GM23338 (cell line): Measurements from ENCODE around the gene AMFR. TPM values are rescaled to one million over a fixed set of nuclear protein-coding genes. Genes with fewer than 3 reads are reported as not detected.

Experiments used
- ATAC-seq: fragments of 200-7000 bp; cut with Tn5 transposase; 3 replicates; pipeline ENCODE4 v1.9.1; 2020
- DNase-seq: peaks from one replicate; pipeline ENCODE4 v3.0.0-alpha.2; 2015; ENCODE audit warnings: low spot score
- H2AFZ ChIP-seq: fragments of 200-600 bp; sonication (generic); 2 replicates; pipeline ENCODE4 v1.8.0; 2016; ENCODE audit warnings: antibody characterized with exemption, mild to moderate bottlenecking, moderate library complexity
- H3F3A ChIP-seq: fragments of 200-600 bp; sonication (generic); replicated peaks from 2 replicates; pipeline ENCODE4 v1.8.0; 2017; ENCODE audit warnings: antibody characterized with exemption, mixed run types, low read depth
- H3K27ac ChIP-seq: fragments of 200-600 bp; sonication (generic); 2 replicates; pipeline ENCODE4 v1.6.1; 2016; ENCODE audit warnings: low read depth
- H3K27me3 ChIP-seq: fragments of 200-600 bp; sonication (generic); 2 replicates; pipeline ENCODE4 v1.8.0; 2016; ENCODE audit warnings: mild to moderate bottlenecking, mixed run types, moderate library complexity; ENCODE audit not compliant: insufficient read depth
- H3K36me3 ChIP-seq: fragments of 200-600 bp; sonication (generic); 2 replicates; pipeline ENCODE4 v1.8.0; 2016; ENCODE audit warnings: mild to moderate bottlenecking; ENCODE audit not compliant: insufficient read depth
- H3K4me1 ChIP-seq: fragments of 200-600 bp; sonication (generic); 2 replicates; pipeline ENCODE4 v1.8.0; 2016; ENCODE audit warnings: mild to moderate bottlenecking, moderate library complexity; ENCODE audit not compliant: insufficient read depth
- H3K4me2 ChIP-seq: fragments of 200-600 bp; sonication (generic); 2 replicates; pipeline ENCODE4 v1.7.1; 2017; ENCODE audit warnings: mixed run types
- H3K4me3 ChIP-seq: fragments of 200-600 bp; sonication (generic); 2 replicates; pipeline ENCODE4 v1.6.1; 2016; ENCODE audit warnings: mixed run types
- H3K79me2 ChIP-seq: fragments of 200-600 bp; sonication (generic); replicated peaks from 2 replicates; pipeline ENCODE4 v1.8.0; 2017; ENCODE audit warnings: mild to moderate bottlenecking; ENCODE audit not compliant: insufficient read depth
- H3K9me2 ChIP-seq: fragments of 200-600 bp; sonication (generic); 2 replicates; pipeline ENCODE4 v1.8.0; 2017; ENCODE audit not compliant: insufficient read depth
- H4K20me1 ChIP-seq: fragments of 200-600 bp; sonication (generic); replicated peaks from 2 replicates; pipeline ENCODE4 v1.8.0; 2017; ENCODE audit warnings: mild to moderate bottlenecking; ENCODE audit not compliant: insufficient read depth
- H3K27ac Mint-ChIP-seq: 2 replicates; pipeline ENCODE4 v1.8.0; 2020; ENCODE audit warnings: inconsistent platforms, mild to moderate bottlenecking, moderate library complexity, mixed read lengths
- H3K27me3 Mint-ChIP-seq: 3 replicates; pipeline ENCODE4 v1.8.0; 2022; ENCODE audit warnings: low read depth, mild to moderate bottlenecking, moderate library complexity, mixed read lengths, inconsistent platforms; ENCODE audit not compliant: insufficient read depth, poor library complexity
- H3K36me3 Mint-ChIP-seq: 3 replicates; pipeline ENCODE4 v1.8.0; 2021; ENCODE audit warnings: low read depth, mild to moderate bottlenecking, inconsistent platforms, moderate library complexity, mixed read lengths
- H3K4me1 Mint-ChIP-seq: 3 replicates; pipeline ENCODE4 v1.8.0; 2020; ENCODE audit warnings: mild to moderate bottlenecking, inconsistent platforms, mixed read lengths
- H3K4me3 Mint-ChIP-seq: 3 replicates; pipeline ENCODE4 v1.8.0; 2021; ENCODE audit warnings: moderate library complexity, mild to moderate bottlenecking, inconsistent platforms, mixed read lengths
- H3K9me3 Mint-ChIP-seq: 3 replicates; pipeline ENCODE4 v1.8.0; 2020; ENCODE audit warnings: moderate library complexity, mild to moderate bottlenecking, inconsistent platforms, mixed read lengths
- CREB1 ChIP-seq: fragments of 250-450 bp; sonication (Bioruptor Pico); IDR thresholded peaks from 2 replicates; pipeline ENCODE4 v1.5.0; 2020; ENCODE audit warnings: low read depth, mild to moderate bottlenecking, moderate library complexity
- CTCF ChIP-seq, 2 experiments: fragments of 200-600 bp in 1 of 2; sonication (generic) in 1 of 2; conservative IDR thresholded peaks; 2 replicates each; pipeline versions ENCODE4 v1.5.1 to v1.6.1; 2016 to 2017; ENCODE audit warnings: antibody characterized with exemption in 2 of 2, low read depth in 2 of 2, mild to moderate bottlenecking in 2 of 2, moderate library complexity in 1 of 2
- EZH2 ChIP-seq: fragments of 200-600 bp; sonication (generic); IDR thresholded peaks from one replicate; pipeline ENCODE4 v1.8.0; 2017; ENCODE audit warnings: antibody characterized with exemption, mild to moderate bottlenecking, low read depth; ENCODE audit not compliant: unreplicated experiment
- EZH2phosphoT487 ChIP-seq: fragments of 200-600 bp; sonication (generic); IDR thresholded peaks from one replicate; pipeline ENCODE4 v1.8.1; 2018; ENCODE audit warnings: antibody characterized with exemption; ENCODE audit not compliant: unreplicated experiment
- JUNB ChIP-seq: IDR thresholded peaks from one replicate; pipeline ENCODE4 v1.6.1; 2016; ENCODE audit warnings: antibody characterized with exemption; ENCODE audit not compliant: unreplicated experiment
- NANOG ChIP-seq: IDR thresholded peaks from 2 replicates; pipeline ENCODE4 v1.6.1; 2016; ENCODE audit warnings: antibody characterized with exemption, borderline replicate concordance
- POLR2AphosphoS5 ChIP-seq: IDR thresholded peaks from 2 replicates; pipeline ENCODE4 v1.6.1; 2016; ENCODE audit warnings: antibody characterized with exemption, low read depth
- STAT1 ChIP-seq: IDR thresholded peaks from one replicate; pipeline ENCODE4 v1.6.1; 2016; ENCODE audit warnings: antibody characterized with exemption; ENCODE audit not compliant: unreplicated experiment
- ZNF331 ChIP-seq: fragments of 250-450 bp; sonication (Bioruptor Pico); IDR thresholded peaks from 2 replicates; pipeline ENCODE4 v1.5.0; 2020; ENCODE audit warnings: low read depth, mild to moderate bottlenecking, moderate library complexity
- polyA plus RNA-seq: library from polyadenylated mRNA; unstranded; fragments of >200 nt; fragmentation: Nextera tagmentation; extraction: Ambion mirVana; gene quantifications from 2 replicates; pipeline ENCODE4 v1.2.1, GENCODE V29; 2016
- total RNA-seq: library from RNA; depleted of rRNA; stranded (reverse); fragments of >200 nt; shearing (Covaris generic); gene quantifications from 2 replicates; pipeline ENCODE4 v1.2.3, GENCODE V29; 2014
- TF ChIP-seq, protein P1 (sequence below): IDR thresholded peaks from one replicate; pipeline ENCODE4 v1.6.1; 2018; ENCODE audit warnings: antibody characterized with exemption; ENCODE audit not compliant: unreplicated experiment

The AMFR gene
- total and polyA plus RNA-seq, 2 experiments from 2014 or later: 9.0 to 41.1 TPM

GRCh38 chr16:56354746-56355145, 70.6 kb downstream of the AMFR start (continued):
- TF ChIP-seq, protein P1, sequence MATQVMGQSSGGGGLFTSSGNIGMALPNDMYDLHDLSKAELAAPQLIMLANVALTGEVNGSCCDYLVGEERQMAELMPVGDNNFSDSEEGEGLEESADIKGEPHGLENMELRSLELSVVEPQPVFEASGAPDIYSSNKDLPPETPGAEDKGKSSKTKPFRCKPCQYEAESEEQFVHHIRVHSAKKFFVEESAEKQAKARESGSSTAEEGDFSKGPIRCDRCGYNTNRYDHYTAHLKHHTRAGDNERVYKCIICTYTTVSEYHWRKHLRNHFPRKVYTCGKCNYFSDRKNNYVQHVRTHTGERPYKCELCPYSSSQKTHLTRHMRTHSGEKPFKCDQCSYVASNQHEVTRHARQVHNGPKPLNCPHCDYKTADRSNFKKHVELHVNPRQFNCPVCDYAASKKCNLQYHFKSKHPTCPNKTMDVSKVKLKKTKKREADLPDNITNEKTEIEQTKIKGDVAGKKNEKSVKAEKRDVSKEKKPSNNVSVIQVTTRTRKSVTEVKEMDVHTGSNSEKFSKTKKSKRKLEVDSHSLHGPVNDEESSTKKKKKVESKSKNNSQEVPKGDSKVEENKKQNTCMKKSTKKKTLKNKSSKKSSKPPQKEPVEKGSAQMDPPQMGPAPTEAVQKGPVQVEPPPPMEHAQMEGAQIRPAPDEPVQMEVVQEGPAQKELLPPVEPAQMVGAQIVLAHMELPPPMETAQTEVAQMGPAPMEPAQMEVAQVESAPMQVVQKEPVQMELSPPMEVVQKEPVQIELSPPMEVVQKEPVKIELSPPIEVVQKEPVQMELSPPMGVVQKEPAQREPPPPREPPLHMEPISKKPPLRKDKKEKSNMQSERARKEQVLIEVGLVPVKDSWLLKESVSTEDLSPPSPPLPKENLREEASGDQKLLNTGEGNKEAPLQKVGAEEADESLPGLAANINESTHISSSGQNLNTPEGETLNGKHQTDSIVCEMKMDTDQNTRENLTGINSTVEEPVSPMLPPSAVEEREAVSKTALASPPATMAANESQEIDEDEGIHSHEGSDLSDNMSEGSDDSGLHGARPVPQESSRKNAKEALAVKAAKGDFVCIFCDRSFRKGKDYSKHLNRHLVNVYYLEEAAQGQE: no peak
- no peak for TF ChIP-seq CTCF (conservative IDR thresholded peaks at IDR 0.05; ENCODE audit: low read depth in 2 of 2)
- no peak for TF ChIP-seq POLR2AphosphoS5
- no peak for TF ChIP-seq JUNB
- TF ChIP-seq EZH2phosphoT487: no peak
- TF ChIP-seq STAT1: no peak
- no peak for TF ChIP-seq CREB1 (CRISPR knock-in tag)
- TF ChIP-seq ZNF331 (CRISPR knock-in tag): no peak

GRCh38 chr16:56354016-56354415, 71.3 kb downstream of the AMFR start:
- no peak overlapping the region for H3K27ac ChIP-seq
- Mint-ChIP-seq H3K9me3 (no peaks in the 10 kb centered on the region), H3K27me3 (peaks cover 4% of the 10 kb centered on the region), H3K4me3 (no peak overlapping the region), H3K4me1 (peaks cover 33% of the 10 kb centered on the region), H3K27ac (no peak overlapping the region), H3K36me3 (no peaks in the 10 kb centered on the region; the same call in 2 of the 3 replicates)
- H3K4me2 ChIP-seq: no peak overlapping the region
- TF ChIP-seq EZH2: no peak
- TF ChIP-seq JUNB: no peak
- no peak for TF ChIP-seq POLR2AphosphoS5
- TF ChIP-seq, protein P1: no peak
- TF ChIP-seq NANOG: no peak
- no peak for TF ChIP-seq ZNF331 (CRISPR knock-in tag)
- no peaks in the 10 kb centered on the region for H3K9me2 ChIP-seq
- H3K36me3 ChIP-seq: no peaks in the 10 kb centered on the region
- peaks cover 23% of the 10 kb centered on the region for H3K4me1 ChIP-seq
- H3K4me3 ChIP-seq: no peak overlapping the region
- H4K20me1 ChIP-seq: no peaks in the 10 kb centered on the region
- H3K79me2 ChIP-seq: no peaks in the 10 kb centered on the region
- no peaks in the 10 kb centered on the region for H3K27me3 ChIP-seq
- H3F3A ChIP-seq: no peaks in the 10 kb centered on the region; the same call in 1 of the 2 replicates
- DNase-seq (no peak), ATAC-seq (no peak)
- no peak overlapping the region for H2AFZ ChIP-seq
